ENCODE measurements around the gene FXN.
A peak's percentile ranks its signal among the peaks of the same experiment; 100 is the strongest.

Gene FXN

DNA sequence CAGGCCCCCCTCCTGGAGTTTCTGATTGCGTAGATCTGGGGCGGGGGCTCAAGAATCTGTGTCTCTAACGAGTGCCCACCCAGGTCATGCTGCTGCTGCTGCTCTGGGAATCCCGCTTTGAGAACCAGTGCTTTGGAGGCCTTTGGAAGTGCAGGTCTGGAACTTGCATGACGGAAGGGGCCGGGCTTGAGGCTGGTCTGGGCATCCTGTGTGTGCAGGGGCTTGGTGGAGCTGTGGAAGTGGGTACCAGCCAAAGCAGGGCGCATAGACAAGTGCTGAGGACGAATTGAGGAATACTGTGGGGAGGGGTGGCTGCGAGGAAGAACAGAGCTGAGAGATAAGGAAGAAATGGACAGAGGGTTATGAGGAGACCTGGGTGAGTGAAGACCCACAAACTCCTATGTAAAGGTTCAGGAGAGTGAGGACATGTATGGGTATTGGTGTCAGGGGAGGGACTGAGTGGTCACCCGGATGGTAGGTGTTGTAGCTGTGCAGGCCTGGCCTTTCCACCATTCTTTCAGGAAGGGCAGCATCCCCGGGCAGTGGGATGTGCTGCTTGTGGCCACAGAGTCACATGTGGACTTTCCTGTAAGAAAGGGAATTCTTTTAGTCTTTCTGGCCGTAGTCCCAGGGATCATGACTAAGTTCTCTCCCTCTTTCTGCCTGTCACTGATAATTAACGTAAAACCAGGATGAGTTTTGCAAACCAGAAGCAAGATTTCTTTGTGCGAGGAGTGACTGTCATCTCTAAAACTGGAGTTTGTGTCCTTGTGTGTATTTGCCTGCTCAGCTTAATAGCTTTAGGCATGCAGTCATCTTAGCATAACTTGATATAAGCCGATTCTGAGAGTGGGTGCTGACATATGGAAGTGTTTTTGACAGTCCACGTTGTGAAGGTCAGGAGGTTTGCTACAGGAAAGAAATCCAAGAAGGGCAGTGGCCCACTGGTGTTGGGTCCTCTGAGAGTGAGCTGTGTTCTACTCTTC is 95.2 kb downstream of the FXN start:
- Histone ChIP-seq H3K27ac (ENCODE audit: low read length) (peak overlapping the region; percentile 53), H3K9me3 (ENCODE audit: control insufficient read depth in 1 of 2, low read length in 2 of 2) (no peaks in the 10 kb centered on the region), H3K27me3 (ENCODE audit: low read depth, low read length) (no peaks in the 10 kb centered on the region), H3K4me3 (ENCODE audit: low read depth in 1 of 2, low read length in 2 of 2) (no peak overlapping the region), H3K36me3 (ENCODE audit: control insufficient read depth in 1 of 2, insufficient read depth in 2 of 2, low read length in 2 of 2) (no peaks in the 10 kb centered on the region), H3K4me1 (ENCODE audit: control insufficient read depth in 1 of 2, insufficient read depth in 2 of 2, low read length in 2 of 2) (peaks cover 3 to 5% of the 10 kb centered on the region in 2 donors)

DNA sequence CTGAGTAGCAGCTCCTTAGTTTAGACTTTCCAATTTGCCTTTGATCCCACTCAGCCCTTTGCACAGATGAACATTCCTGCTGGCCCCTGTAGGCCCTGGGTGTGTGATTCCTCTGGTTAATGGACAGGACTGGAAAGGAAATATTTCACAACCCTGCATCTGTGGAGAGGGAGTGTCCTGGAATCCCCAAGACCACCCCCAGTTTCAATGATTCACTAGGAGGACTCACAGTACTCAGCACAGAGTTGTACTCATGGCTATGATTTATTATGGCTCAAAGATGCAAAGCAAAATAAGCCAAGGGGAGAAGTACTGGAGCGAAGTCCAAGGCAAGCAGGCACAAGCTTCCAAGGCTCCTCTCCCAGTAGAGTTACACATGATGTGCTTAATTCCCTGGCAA is 96.1 kb downstream of the FXN start:
- Histone ChIP-seq H3K9me3 (ENCODE audit: control insufficient read depth in 1 of 2, low read length in 2 of 2) (no peaks in the 10 kb centered on the region), H3K27ac (ENCODE audit: low read length) (peak overlapping the region; percentile 53), H3K36me3 (ENCODE audit: control insufficient read depth in 1 of 2, insufficient read depth in 2 of 2, low read length in 2 of 2) (no peaks in the 10 kb centered on the region), H3K4me1 (ENCODE audit: control insufficient read depth in 1 of 2, insufficient read depth in 2 of 2, low read length in 2 of 2) (peaks cover 3 to 5% of the 10 kb centered on the region in 2 donors), H3K4me3 (ENCODE audit: low read depth in 1 of 2, low read length in 2 of 2) (no peak overlapping the region), H3K27me3 (ENCODE audit: low read depth, low read length) (no peaks in the 10 kb centered on the region)

DNA sequence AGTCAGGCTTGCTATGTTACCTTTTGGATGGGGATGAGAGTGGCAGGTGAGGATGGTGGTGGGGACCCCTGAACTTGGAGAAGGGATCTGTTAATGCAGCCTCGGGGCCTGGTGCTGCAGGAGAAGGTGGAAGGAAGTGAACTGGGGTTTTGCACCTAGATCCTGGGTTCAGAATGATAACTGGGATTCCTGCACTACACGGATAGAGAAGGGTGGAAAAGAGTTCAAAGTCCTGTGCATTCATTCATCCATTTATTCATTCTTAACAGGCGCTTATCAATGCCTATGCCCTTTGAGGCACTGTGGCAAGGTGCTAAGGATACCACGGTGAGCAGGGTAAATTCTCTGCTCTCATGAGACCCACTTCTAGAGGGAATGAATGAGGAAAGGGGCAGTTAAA is 96.8 kb downstream of the FXN start:
- H3K27ac ChIP-seq (ENCODE audit: low read length), result no peak overlapping the region

DNA sequence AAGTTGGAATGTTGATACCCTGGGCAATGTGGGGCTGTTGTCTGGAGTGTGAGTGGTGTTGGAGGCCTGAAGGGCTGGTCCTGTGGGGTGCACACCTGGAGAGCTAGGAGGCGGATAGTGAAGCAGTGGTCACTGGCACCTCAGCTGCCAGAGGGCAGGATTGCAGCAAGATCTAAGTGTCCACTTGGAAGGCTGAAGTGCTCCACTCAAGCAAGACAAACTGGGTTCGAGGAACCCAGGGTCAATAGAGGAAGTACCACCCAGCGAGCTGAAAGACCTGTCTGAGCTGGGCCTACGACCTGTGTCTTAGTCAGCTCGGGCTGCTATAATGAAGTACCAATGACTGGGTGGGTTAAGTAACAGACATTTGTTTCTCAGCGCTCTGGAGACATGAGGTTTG is 98.9 kb downstream of the FXN start:
- no peaks in the 10 kb centered on the region for H3K27me3 ChIP-seq (ENCODE audit: low read depth, low read length)
- H3K27ac ChIP-seq (ENCODE audit: low read length), result no peak overlapping the region
- no peaks in the 10 kb centered on the region for H3K36me3 ChIP-seq (ENCODE audit: control insufficient read depth in 1 of 2, insufficient read depth in 2 of 2, low read length in 2 of 2)
- H3K4me1 ChIP-seq (ENCODE audit: control insufficient read depth in 1 of 2, insufficient read depth in 2 of 2, low read length in 2 of 2), result peaks cover 3 to 5% of the 10 kb centered on the region in 2 donors
- H3K4me3 ChIP-seq (ENCODE audit: low read depth in 1 of 2, low read length in 2 of 2), result no peak overlapping the region
- no peaks in the 10 kb centered on the region for H3K9me3 ChIP-seq (ENCODE audit: control insufficient read depth in 1 of 2, low read length in 2 of 2)

More for the DNA sequence above, 96.8 kb downstream of the FXN start:
- Histone ChIP-seq H3K4me1 (ENCODE audit: control insufficient read depth in 1 of 2, insufficient read depth in 2 of 2, low read length in 2 of 2) (peaks cover 3 to 5% of the 10 kb centered on the region in 2 donors), H3K36me3 (ENCODE audit: control insufficient read depth in 1 of 2, insufficient read depth in 2 of 2, low read length in 2 of 2) (no peaks in the 10 kb centered on the region), H3K27me3 (ENCODE audit: low read depth, low read length) (no peaks in the 10 kb centered on the region), H3K9me3 (ENCODE audit: control insufficient read depth in 1 of 2, low read length in 2 of 2) (no peaks in the 10 kb centered on the region), H3K4me3 (ENCODE audit: low read depth in 1 of 2, low read length in 2 of 2) (no peak overlapping the region)

DNA sequence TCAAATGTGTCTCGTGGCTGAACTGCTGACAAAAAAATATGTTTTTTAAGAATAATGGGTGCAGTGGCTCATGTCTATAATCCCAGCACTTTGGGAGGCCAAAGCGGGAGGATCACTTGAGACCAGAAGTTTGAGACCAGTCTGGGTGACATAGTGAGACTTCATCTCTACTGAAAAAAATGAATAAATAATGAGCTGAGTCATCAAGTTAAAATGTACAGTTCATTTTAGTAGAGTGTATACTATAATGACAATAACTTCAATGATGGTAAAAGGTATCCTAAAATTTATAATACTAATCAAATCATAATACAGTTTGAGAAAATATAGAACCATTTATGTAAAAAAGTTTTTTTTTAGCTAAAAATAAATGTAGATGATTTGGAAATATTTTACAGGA is 100.6 kb downstream of the FXN start:
- Histone ChIP-seq H3K4me1 (ENCODE audit: control insufficient read depth in 1 of 2, insufficient read depth in 2 of 2, low read length in 2 of 2) (peaks cover 3% of the 10 kb centered on the region in 2 donors), H3K36me3 (ENCODE audit: control insufficient read depth in 1 of 2, insufficient read depth in 2 of 2, low read length in 2 of 2) (no peaks in the 10 kb centered on the region), H3K27me3 (ENCODE audit: low read depth, low read length) (no peaks in the 10 kb centered on the region), H3K9me3 (ENCODE audit: control insufficient read depth in 1 of 2, low read length in 2 of 2) (no peaks in the 10 kb centered on the region), H3K27ac (ENCODE audit: low read length) (no peak overlapping the region), H3K4me3 (ENCODE audit: low read depth in 1 of 2, low read length in 2 of 2) (no peak overlapping the region)

GRCh38 chr9:69136779-69137178 is 101.2 kb downstream of the FXN start:
- peaks cover 0 to 3% of the 10 kb centered on the region in 2 donors for H3K4me1 ChIP-seq (ENCODE audit: control insufficient read depth in 1 of 2, insufficient read depth in 2 of 2, low read length in 2 of 2)
- H3K4me3 ChIP-seq (ENCODE audit: low read depth in 1 of 2, low read length in 2 of 2), result no peak overlapping the region
- H3K9me3 ChIP-seq (ENCODE audit: control insufficient read depth in 1 of 2, low read length in 2 of 2), result no peaks in the 10 kb centered on the region
- H3K36me3 ChIP-seq (ENCODE audit: control insufficient read depth in 1 of 2, insufficient read depth in 2 of 2, low read length in 2 of 2), result no peaks in the 10 kb centered on the region
- H3K27me3 ChIP-seq (ENCODE audit: low read depth, low read length), result no peaks in the 10 kb centered on the region
- H3K27ac ChIP-seq (ENCODE audit: low read length), result no peak overlapping the region

DNA sequence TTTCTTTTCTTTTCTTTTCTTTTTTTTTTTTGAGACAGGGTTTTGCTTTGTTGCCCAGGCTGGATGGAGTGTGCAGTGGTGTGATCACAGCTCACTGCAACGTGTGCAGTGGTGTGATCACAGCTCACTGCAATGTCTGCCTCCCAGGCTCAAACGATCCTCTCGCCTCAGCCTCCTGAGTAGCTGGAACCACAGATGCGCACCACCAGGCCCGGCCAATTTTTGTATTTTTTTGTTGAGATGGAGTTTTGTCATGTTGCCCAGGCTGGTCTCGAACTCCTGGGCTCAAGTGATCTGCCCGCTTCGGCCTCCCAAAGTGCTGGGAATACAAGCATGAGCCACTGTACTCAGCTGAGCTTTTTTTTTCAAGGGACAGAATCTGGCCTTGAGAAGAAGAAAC is 101.8 kb downstream of the FXN start:
- Histone ChIP-seq H3K36me3 (ENCODE audit: control insufficient read depth in 1 of 2, insufficient read depth in 2 of 2, low read length in 2 of 2) (no peaks in the 10 kb centered on the region), H3K27ac (ENCODE audit: low read length) (no peak overlapping the region), H3K9me3 (ENCODE audit: control insufficient read depth in 1 of 2, low read length in 2 of 2) (no peaks in the 10 kb centered on the region), H3K27me3 (ENCODE audit: low read depth, low read length) (no peaks in the 10 kb centered on the region), H3K4me3 (ENCODE audit: low read depth in 1 of 2, low read length in 2 of 2) (no peak overlapping the region), H3K4me1 (ENCODE audit: control insufficient read depth in 1 of 2, insufficient read depth in 2 of 2, low read length in 2 of 2) (peaks cover 0 to 3% of the 10 kb centered on the region in 2 donors)

DNA sequence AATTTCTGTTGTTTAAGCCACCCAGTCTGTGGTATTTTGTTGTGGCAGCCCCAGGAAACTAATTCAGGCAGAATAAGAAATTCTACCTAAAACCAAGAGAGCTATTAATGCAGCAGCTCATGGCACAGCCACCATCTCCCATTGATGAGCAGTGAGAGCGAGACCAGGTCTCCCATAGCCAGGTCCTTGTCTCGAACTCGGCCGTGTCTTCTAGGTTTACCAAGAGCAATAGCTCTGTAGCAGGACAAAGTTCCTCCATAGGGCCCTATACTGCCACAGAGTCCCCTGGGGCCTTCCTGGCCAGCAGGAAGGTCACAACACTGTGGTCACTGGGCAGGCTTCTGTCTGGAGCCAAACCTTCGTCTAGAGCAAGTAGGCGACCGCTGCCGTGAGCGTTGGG is 104.0 kb downstream of the FXN start:
- Histone ChIP-seq H3K4me1 (ENCODE audit: control insufficient read depth in 1 of 2, insufficient read depth in 2 of 2, low read length in 2 of 2) (no peaks in the 10 kb centered on the region), H3K36me3 (ENCODE audit: control insufficient read depth in 1 of 2, insufficient read depth in 2 of 2, low read length in 2 of 2) (no peaks in the 10 kb centered on the region), H3K27me3 (ENCODE audit: low read depth, low read length) (no peaks in the 10 kb centered on the region), H3K9me3 (ENCODE audit: control insufficient read depth in 1 of 2, low read length in 2 of 2) (no peaks in the 10 kb centered on the region), H3K27ac (ENCODE audit: low read length) (no peak overlapping the region), H3K4me3 (ENCODE audit: low read depth in 1 of 2, low read length in 2 of 2) (no peak overlapping the region)

GRCh38 chr9:69140123-69140735 is 104.7 kb downstream of the FXN start:
- Histone ChIP-seq H3K27ac (ENCODE audit: low read length) (no peak overlapping the region), H3K4me1 (ENCODE audit: control insufficient read depth in 1 of 2, insufficient read depth in 2 of 2, low read length in 2 of 2) (no peaks in the 10 kb centered on the region), H3K36me3 (ENCODE audit: control insufficient read depth in 1 of 2, insufficient read depth in 2 of 2, low read length in 2 of 2) (no peaks in the 10 kb centered on the region), H3K9me3 (ENCODE audit: control insufficient read depth in 1 of 2, low read length in 2 of 2) (no peaks in the 10 kb centered on the region), H3K4me3 (ENCODE audit: low read depth in 1 of 2, low read length in 2 of 2) (no peak overlapping the region), H3K27me3 (ENCODE audit: low read depth, low read length) (no peaks in the 10 kb centered on the region)

DNA sequence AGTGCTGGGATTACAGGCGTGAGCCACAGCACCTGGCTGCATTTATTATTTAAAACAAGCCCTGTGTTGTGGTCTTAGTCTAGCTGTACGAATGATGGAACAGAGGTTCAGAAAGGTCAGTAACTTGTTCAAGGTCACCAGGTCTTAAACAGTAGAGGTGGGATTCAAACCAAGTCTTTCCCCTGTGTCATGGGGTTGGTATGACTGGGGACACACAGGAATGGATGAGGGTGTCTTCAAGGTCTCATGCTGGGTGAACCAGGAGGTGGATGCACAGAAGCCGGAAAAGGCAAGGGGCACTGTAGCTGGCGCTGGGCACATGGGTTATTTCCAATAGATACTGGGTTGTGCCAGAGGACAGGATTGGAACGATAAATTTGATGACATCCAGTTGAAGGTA is 106.3 kb downstream of the FXN start:
- no peaks in the 10 kb centered on the region for H3K36me3 ChIP-seq (ENCODE audit: control insufficient read depth in 1 of 2, insufficient read depth in 2 of 2, low read length in 2 of 2)
- H3K4me3 ChIP-seq (ENCODE audit: low read depth in 1 of 2, low read length in 2 of 2), result no peak overlapping the region
- no peak overlapping the region for H3K27ac ChIP-seq (ENCODE audit: low read length)
- H3K9me3 ChIP-seq (ENCODE audit: control insufficient read depth in 1 of 2, low read length in 2 of 2), result no peaks in the 10 kb centered on the region
- no peaks in the 10 kb centered on the region for H3K4me1 ChIP-seq (ENCODE audit: control insufficient read depth in 1 of 2, insufficient read depth in 2 of 2, low read length in 2 of 2)
- no peaks in the 10 kb centered on the region for H3K27me3 ChIP-seq (ENCODE audit: low read depth, low read length)

DNA sequence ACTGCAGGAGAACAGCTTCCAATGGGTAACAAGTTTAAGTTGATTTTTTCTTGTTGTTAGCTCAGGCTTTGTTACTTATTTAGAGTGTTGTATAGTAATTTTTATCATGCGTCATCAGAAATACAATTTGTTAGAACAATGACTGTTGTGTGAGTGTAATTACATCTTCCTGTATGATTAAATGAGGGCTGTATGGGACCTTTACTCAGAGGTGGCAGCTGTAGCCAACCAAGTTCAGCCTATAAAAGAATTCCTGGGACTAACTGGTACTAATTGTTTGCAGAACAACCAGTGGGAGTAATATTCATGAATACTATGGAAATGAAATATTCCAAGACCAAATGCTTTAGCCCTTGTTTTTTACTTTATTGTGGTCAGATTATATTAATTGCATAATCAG is 107.7 kb downstream of the FXN start:
- Histone ChIP-seq H3K27ac (ENCODE audit: low read length) (no peak overlapping the region), H3K4me1 (ENCODE audit: control insufficient read depth in 1 of 2, insufficient read depth in 2 of 2, low read length in 2 of 2) (no peaks in the 10 kb centered on the region), H3K4me3 (ENCODE audit: low read depth in 1 of 2, low read length in 2 of 2) (no peak overlapping the region), H3K36me3 (ENCODE audit: control insufficient read depth in 1 of 2, insufficient read depth in 2 of 2, low read length in 2 of 2) (no peaks in the 10 kb centered on the region), H3K9me3 (ENCODE audit: control insufficient read depth in 1 of 2, low read length in 2 of 2) (no peaks in the 10 kb centered on the region), H3K27me3 (ENCODE audit: low read depth, low read length) (no peaks in the 10 kb centered on the region)
